Transverse colon (tissue), 4 donors: ENCODE measurements around the gene HCK. TPM values are rescaled to one million over a fixed set of nuclear protein-coding genes. Genes with fewer than 3 reads are reported as not detected.
A peak's percentile ranks its signal among the peaks of the same experiment; 100 is the strongest.

Experiments used
- DNase-seq: peaks from one replicate; pipeline ENCODE4 v3.0.0-alpha.2; 2019
- H3K27ac ChIP-seq, 4 donors: fragments of 200-600 bp; sonication (generic); 2 replicates each; pipeline ENCODE4 v1.5.1; 2016 to 2018; ENCODE audit warnings: inconsistent platforms in 4 of 4
- H3K27me3 ChIP-seq: fragments of 200-600 bp; sonication (generic); 2 replicates; pipeline ENCODE4 v1.5.1; 2017; ENCODE audit warnings: inconsistent platforms
- H3K36me3 ChIP-seq, 4 donors: fragments of 200-600 bp; sonication (generic); 2 replicates each; pipeline ENCODE4 v1.5.1; 2017 to 2019; ENCODE audit warnings: inconsistent platforms in 4 of 4
- H3K4me1 ChIP-seq, 4 donors: fragments of 200-600 bp; sonication (generic); 2 replicates each; pipeline ENCODE4 v1.5.1; 2017 to 2020; ENCODE audit warnings: inconsistent platforms in 4 of 4
- H3K4me3 ChIP-seq, 4 donors: fragments of 200-600 bp; sonication (generic); 1 replicate in 1 of 4; 2 replicates in 3 of 4; pipeline versions ENCODE4 v1.5.1 to v1.6.1; 2017 to 2019; ENCODE audit warnings: inconsistent platforms in 4 of 4
- H3K9me3 ChIP-seq, 2 donors: fragments of 200-600 bp; sonication (generic); 2 replicates each; pipeline ENCODE4 v1.5.1; 2017 to 2019; ENCODE audit warnings: inconsistent platforms in 2 of 2
- CTCF ChIP-seq, 5 experiments: fragments of 200-600 bp in 3 of 5; fragments of 450-650 bp in 2 of 5; sonication (generic) in 3 of 5; IDR thresholded peaks; 1 replicate in 2 of 5; 2 replicates in 3 of 5; pipeline ENCODE4 v1.5.1; 2016 to 2017; ENCODE audit warnings: antibody characterized with exemption in 5 of 5, inconsistent platforms in 3 of 5, mild to moderate bottlenecking in 2 of 5, moderate library complexity in 1 of 5
- EP300 ChIP-seq: sonication (generic); formaldehyde crosslinking; IDR thresholded peaks from one replicate; pipeline ENCODE4 v1.6.1; 2017; ENCODE audit warnings: antibody characterized with exemption, low read depth
- POLR2A ChIP-seq: fragments of 450-650 bp; IDR thresholded peaks from one replicate; pipeline ENCODE4 v1.6.1; 2016; ENCODE audit warnings: antibody characterized with exemption, mild to moderate bottlenecking, moderate library complexity
- POLR2AphosphoS5 ChIP-seq, 3 donors: sonication (generic); formaldehyde crosslinking; IDR thresholded peaks; one replicate each; pipeline ENCODE4 v1.6.1; 2016; ENCODE audit warnings: antibody characterized with exemption in 3 of 3
- WGBS, 2 donors: methylation state at CpG; one replicate each; pipeline ENCODE4 v1.1.5; 2018; ENCODE audit warnings: low coverage in 1 of 2; 5-methylcytosine and 5-hydroxymethylcytosine counted together
- in situ Hi-C, 4 donors: fragments of 200-750 bp; cut with MboI; loops; one replicate each; pipeline versions ENCODE4 v1.15.0 to v1.15.1; 2017; ENCODE audit warnings: low sequenced_read_pairs in 3 of 4, low pct_ligation_motif_present in 1 of 4, low pct_unique_long_range_greater_than_20kb in 1 of 4
- intact Hi-C: fragments of 100-400 bp; cut with DNase I; formaldehyde crosslinking; loops from one replicate; pipeline ENCODE4 v1.15.1; 2023; ENCODE audit warnings: low total_unique reads
- total RNA-seq, 4 donors: library from RNA; depleted of rRNA; stranded (reverse); fragments of >200 nt; gene quantifications; one replicate each; pipeline ENCODE4 v1.1.0, GENCODE V29; 2016

Gene HCK
- total RNA-seq, 4 donors from 2014 or later, result 9.7 to 22.7 (median 11.7) TPM

DNA sequence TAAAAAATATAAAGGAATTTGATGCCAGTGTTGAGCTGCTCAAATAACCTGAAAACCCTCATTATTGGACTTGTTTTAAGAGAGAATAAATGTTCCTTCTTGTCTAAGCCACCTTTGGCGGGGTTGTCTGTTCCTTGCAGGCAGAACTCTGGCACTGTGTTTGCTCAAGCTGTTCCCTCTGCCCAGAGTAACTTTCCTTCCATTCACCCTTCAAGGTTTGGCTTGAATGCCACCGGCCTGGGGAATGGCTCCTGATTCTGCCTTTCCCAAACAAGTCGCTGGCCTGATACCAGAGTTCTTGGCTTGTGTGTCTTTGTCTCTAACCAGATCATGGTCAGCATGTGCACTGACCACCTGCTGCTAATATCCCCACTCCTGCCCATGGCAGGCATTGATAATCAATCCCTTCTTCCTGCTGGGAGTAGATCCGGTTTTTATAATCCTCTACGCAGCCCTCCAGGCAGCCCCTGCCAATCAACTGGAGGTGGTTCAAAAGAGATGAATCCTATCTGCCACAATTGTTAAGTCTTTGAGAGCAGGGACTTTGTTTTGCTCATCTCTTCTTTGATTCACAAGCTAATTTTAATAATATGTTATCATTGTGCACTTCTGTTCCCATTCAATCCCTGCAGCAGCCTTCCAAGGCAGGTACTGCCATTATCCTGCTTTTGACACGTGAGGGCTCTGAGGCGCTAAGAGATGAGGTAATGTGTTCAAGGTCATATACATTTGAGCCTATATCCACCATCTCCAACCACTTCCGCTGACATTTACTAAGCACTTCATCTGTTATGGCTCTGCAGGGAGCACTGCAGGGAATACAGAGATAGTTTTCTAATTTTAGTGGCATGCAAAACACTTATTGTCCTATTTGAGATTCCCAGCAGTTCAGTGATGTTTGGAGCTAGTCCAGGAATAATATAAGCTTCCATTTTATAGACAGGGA is 44.9 kb upstream of the HCK start:
- TF ChIP-seq POLR2A (no peak), POLR2AphosphoS5 (IDR thresholded peaks at IDR 0.05) (no peak), CTCF (IDR thresholded peaks at IDR 0.05) (no peak), EP300 (no peak)
- in situ Hi-C loops (no loop called here), intact Hi-C loops (no loop called here)
- WGBS, 2 donors, result 55 to 78% methylated on average over 4 to 8 of the region's 8 CpGs
- Histone ChIP-seq H3K9me3 (no peaks in the 10 kb centered on the region), H3K4me1 (no peaks in the 10 kb centered on the region), H3K36me3 (no peaks in the 10 kb centered on the region), H3K27ac (no peak overlapping the region), H3K4me3 (no peak overlapping the region), H3K27me3 (peaks cover 16% of the 10 kb centered on the region)
- DNase-seq, result no peak

DNA sequence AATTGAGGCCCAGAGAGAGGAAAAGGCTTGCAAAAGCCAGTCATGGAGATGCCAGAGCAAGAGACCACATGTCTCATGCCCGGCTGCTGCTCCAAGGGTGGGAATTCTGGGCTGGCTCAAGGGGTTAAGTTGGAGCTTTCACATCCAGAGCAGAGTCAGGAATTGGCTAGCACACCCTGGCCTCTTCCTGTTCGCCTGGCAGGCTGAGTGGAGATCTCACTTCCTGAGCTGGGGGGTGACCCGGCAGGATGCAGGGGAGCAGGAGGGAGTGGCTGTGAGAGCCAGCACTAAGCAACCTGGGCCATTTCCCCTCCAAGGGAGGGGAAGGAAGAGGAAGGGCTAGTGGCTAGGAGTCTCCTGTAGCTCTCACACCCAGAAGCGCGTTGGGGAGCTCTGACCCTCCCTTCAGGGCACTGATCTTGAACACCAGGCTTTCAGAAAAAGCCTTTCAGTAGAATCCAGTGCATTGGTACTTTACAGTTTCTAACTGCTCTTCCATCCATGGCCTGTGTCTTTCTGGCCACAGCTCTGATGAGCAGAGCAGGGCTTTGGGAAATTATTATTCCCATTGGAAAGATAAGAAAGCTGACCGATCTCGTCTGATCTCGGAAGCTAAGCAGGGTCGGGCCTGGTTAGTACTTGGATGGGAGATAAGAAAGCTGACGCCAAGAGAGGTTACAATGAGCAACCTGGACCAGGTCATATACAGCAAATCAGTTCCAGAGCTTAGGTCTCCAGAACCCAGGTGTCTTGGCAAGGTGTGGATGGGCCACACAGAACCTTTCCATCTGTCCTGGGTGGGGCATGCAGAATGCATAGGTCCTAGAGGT is 44.0 kb upstream of the HCK start:
- in situ Hi-C loops, result no loop called here
- no peaks in the 10 kb centered on the region for H3K36me3 ChIP-seq
- peak overlapping the region in 1 of 4 donors; percentile 28 for H3K27ac ChIP-seq
- no peaks in the 10 kb centered on the region for H3K9me3 ChIP-seq
- no peak overlapping the region for H3K4me3 ChIP-seq
- intact Hi-C loops, result no loop called here
- no peak for TF ChIP-seq POLR2A
- no peak for TF ChIP-seq EP300
- no peak for TF ChIP-seq CTCF (IDR thresholded peaks at IDR 0.05)
- H3K4me1 ChIP-seq, result no peaks in the 10 kb centered on the region
- peaks cover 25% of the 10 kb centered on the region for H3K27me3 ChIP-seq
- 37 to 56% methylated on average over 5 to 10 of the region's 10 CpGs for WGBS, 2 donors
- DNase-seq, result no peak

DNA sequence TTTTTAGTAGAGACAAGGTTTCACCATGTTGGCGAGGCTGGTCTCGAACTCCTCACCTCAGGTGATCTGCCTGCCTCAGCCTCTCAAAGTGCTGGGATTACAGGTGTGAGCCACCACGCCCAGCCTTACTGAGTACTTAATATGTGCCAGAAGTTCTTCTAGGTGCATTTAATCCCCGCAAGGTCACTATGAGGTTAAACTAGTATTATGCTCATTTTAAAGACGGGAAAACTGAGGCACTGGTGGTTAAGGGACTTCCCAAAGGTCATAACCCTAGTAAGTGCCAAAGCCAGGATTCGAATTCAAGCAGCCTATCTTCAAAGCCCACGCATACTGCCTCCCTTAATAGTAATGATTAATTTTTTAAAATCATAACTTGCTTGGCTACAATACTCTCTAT is 42.5 kb upstream of the HCK start:
- Histone ChIP-seq H3K4me1 (no peaks in the 10 kb centered on the region), H3K36me3 (no peaks in the 10 kb centered on the region), H3K9me3 (no peaks in the 10 kb centered on the region), H3K27ac (peak overlapping the region in 2 of 4 donors; percentile 0 to 20), H3K4me3 (no peak overlapping the region), H3K27me3 (peaks cover 33% of the 10 kb centered on the region)
- 82 to 86% methylated on average over 3 to 7 of the region's 7 CpGs for WGBS, 2 donors
- in situ Hi-C loops, result no loop called here
- no peak for DNase-seq
- intact Hi-C loops, result no loop called here
- no peak for TF ChIP-seq EP300
- TF ChIP-seq POLR2A, result no peak
- no peak for TF ChIP-seq POLR2AphosphoS5 (IDR thresholded peaks at IDR 0.05)
- TF ChIP-seq CTCF (IDR thresholded peaks at IDR 0.05), result no peak

DNA sequence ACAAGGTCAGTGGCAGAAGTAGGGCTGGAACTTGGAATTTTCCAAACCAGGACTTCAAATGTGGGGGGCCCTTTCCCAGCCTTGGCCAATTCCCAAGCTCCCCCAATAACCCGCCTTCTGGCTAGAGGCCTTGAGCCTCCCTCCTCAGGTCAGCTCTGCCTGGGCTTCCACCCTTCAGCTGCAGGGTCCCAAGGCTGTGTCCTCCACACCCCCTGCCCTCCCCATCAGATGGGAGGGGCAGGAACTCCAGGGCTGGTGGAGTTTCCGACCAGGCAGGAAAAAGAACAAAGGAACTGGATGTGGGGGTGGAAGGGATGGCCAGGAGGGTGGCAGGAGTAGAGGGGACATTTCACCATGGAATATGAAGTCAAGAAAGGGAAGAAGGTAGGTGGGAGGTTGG is 41.9 kb upstream of the HCK start, which contains the start of gene CCM2L:
Gene CCM2L, plus strand, starts transcription at position 338 of the 400 bp plus-strand sequence. Its CDS starts 17 bp downstream, at position 355.
- WGBS, 2 donors, result 20 to 55% methylated on average over 1 to 2 of the region's 2 CpGs
- in situ Hi-C loops, result no loop called here
- TF ChIP-seq CTCF (IDR thresholded peaks at IDR 0.05), result no peak
- Histone ChIP-seq H3K9me3 (no peaks in the 10 kb centered on the region), H3K27me3 (peaks cover 37% of the 10 kb centered on the region), H3K27ac (peak within 1 kb of the TSS in 3 of 4 donors; percentile 17 to 41 (median 20)), H3K4me3 (peak within 1 kb of the TSS in 1 of 4 donors; percentile 5), H3K4me1 (no peaks in the 10 kb centered on the region), H3K36me3 (no peaks in the 10 kb centered on the region)
- DNase-seq, result no peak
- intact Hi-C loops, result no loop called here
